HG03139 (cell line): Measurements from ENCODE around the gene DGKB.

Experiments used
- ATAC-seq: cut with Tn5 transposase; IDR thresholded peaks from one replicate; pipeline ENCODE4 v1.9.1; 2021; ENCODE audit not compliant: unreplicated experiment

DGKB gene

DNA sequence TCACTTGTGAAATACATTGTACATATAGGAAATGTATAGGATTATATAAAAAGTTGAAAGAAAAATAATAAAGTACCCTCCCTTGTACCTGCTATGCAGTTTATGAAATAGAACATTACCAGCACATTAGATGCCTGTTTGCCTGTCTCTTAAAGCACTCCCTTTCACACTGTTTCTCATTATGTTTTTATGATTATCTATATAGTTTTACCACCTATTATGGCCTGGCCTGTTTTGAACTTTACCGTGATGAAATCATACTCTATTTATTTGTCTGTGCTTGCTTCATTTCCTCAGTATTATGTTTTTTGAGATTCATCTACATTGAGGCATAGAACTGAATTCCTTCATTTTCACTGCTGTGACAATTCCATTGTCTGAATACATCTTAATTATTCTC, 41.1 kb downstream of the DGKB start:
- no peak for ATAC-seq

DNA sequence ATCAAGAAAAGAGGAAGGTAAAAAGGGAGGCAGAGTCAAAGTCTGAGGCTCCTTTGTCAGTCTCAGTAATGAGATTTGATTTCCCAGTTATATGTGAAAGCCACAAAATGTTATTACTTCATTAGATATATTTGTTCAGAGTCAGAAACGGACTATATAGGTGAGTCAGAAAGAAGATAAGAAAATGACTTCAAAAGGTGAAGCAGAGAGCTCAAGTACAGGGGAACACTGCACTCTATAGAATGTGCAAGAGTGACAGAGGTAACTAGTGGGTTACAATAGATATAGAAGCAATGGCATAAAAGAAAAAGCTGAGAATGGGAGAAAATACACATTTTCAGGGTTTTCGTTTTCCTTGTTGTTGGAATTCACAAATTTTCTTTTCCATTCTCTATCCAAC, 43.3 kb downstream of the DGKB start:
- no peak for ATAC-seq

GRCh38 chr7:14858866-14859265, 43.7 kb downstream of the DGKB start:
- no peak for ATAC-seq

DNA sequence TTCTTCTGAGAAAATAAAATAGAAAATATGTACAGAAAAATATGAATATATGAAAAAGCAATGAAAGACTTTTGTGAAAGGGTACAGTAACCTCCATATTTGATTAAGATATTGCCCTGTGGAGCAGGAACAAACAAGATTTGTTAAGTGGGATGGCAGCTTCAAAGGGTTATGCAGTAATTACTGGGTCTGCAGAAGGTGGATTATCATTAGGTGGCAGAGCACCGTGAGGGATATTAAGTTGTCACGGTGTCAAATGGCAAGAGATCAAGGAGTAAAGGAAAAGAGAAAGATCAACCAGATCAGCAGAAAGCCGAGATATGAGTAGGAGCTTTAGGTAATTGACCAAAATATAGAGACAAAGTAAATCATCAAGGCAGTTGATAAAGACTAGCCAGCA, 44.1 kb downstream of the DGKB start:
- no peak for ATAC-seq

- no peak for ATAC-seq
These were observed 47.3 kb downstream of the DGKB start for GRCh38 chr7:14855033-14855794.

GRCh38 chr7:14854471-14854870, 48.1 kb downstream of the DGKB start:
- no peak for ATAC-seq

GRCh38 chr7:14851610-14852009, 50.9 kb downstream of the DGKB start:
- no peak for ATAC-seq

DNA sequence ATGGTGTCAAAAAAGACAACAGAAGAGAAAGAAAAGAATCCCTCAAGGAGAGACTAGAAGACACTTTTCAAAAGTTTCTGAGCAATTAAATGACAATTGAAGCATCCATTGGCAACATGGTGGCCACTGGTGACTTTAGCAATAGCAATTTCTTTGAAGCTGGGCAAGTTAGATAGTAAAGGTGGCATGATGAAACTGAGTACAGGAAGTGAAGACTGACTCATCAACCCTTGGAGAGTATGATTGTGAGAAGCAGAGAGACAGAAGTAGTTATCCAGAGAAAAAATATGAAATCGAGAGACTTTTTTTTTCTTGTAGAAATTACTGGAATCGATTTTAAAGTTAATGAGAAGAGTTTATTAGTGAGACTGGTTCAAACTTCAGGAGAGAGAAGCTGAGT, 52.5 kb downstream of the DGKB start:
- no peak for ATAC-seq

- ATAC-seq = no peak
These were observed 56.1 kb downstream of the DGKB start for GRCh38 chr7:14846405-14846804.

DNA sequence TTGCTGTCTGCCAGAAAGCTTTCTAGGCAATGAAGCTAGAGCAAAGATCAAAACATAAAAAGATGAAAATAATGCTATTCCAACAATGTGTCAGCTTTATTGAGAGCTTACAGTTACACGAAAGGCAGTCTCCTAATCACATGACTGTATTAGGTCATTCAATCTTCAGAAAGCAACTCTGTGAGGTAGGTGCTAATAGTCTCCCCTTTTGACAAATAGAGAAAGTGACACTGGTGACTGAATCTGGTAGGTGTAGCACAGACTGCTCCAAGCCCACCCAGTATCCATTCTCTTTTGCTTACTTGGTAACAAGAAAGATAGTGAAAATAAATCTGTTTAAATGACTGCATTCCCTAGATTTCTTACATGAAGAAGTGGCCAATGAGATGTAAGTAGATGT, 58.8 kb downstream of the DGKB start:
- no peak for ATAC-seq

GRCh38 chr7:14842523-14842922, 60.0 kb downstream of the DGKB start:
- ATAC-seq = no peak

DNA sequence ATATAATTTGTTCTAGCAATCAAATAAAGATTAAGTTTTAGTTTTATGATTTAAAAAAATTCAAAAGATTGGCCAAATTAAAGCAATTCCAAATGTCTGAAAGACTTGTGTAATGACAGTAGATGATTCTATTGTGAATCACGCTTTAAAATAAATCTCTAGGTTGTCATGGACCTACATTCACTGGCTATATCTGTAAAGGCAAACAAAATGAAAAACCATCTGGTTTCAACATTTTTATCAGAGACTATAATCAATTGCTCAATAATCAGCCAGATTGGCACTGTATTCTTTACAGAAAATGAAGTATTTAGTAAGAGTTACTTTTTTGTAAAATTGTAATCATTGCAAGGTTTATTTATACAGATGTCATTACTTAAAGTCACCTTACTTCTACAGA, 60.7 kb downstream of the DGKB start:
- ATAC-seq = no peak

DNA sequence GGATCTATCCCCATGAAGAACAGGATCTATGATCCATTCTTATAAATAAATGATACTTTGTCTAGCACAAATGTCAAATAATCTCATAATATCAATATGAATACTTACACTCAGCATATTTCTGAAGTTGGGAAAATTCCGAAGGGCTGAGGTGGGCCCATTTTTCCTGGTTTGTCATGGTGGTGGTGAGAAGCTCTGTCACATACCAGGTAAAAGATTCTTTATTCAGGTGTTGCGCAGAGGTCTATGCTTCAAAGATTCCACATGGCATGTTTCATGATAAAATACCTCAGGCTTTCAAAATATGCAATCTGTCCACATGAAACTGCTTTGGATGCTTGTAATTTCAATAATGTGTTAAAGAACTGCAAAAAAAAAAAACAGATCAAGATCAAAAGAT, 61.5 kb downstream of the DGKB start:
- no peak for ATAC-seq

DNA sequence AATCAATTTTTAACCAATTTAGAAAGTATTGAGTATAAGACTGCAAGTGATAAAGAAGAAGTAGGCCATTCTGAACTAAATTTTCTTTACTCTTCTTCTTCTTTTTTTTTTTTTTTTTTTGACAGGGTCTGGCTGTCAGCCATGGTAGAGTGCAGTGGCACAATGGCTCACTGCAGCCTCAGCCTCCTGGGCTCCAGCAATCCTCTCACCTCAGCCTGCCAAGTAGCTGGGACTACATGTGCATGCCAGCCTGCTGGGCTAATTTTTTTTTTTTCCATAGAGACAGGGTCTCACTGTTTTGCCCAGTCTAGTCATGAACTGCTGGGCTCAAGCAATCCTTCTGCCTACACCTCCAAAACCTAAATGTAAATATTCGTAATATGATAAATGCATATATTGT, 63.2 kb downstream of the DGKB start:
- no peak for ATAC-seq

DNA sequence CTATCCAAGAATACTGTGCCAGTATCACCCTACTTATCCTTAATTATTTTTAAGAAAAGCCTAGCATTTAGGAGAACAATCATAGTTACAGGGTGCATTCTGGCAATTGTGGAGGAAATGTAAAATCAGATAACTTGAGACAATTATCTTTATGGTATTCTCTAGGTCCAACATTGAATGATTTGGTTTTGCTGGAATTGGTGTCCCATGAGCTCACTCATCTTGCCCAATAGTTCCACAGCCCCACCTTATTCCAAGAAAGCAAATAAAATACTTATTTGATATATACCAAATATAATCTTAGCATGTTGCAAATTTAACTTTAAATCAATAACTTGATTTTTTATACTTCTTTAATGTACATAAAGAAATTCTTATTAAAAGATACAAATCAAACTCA, 65.3 kb downstream of the DGKB start:
- no peak for ATAC-seq

- ATAC-seq = no peak
These were observed 65.9 kb downstream of the DGKB start for GRCh38 chr7:14836571-14837189.

DNA sequence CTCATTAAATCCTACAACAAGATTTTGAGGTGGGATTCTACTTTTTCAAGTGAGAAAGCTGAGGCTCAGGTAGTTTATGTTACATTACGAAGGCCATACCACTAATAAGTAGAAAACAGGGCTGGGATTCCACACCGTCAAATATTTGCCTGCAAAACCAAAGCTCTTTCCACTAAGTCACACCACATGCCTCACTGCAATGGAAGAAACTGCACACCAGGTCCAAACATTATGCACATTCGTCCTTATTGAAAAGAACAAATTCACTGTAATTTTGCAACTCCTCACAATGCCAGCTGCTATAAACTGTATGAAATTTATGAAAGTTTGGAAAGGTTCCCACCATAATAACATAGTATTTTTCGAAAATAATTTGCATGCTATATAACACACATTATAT, 66.5 kb downstream of the DGKB start:
- ATAC-seq = no peak

- no peak for ATAC-seq
These were observed 67.2 kb downstream of the DGKB start for GRCh38 chr7:14835384-14835783.

DNA sequence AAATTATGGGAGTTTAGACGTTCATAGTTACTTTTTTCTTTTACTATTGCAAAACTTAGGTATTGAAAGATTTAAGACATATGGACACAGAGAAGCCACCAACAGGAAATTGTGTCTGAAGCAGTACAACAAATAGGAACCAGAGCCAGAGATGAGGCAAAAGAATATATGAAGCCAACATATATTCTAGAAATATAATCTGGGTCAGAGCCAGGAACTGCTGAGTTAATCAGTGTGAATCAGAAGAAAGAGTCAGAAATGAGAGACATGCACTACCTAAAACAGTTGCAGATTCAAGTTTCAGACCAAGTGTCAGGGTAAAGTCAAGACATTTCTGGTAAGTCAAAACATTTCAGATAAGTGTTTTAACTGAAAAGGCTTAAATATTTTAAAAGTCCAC, 67.7 kb downstream of the DGKB start:
- no peak for ATAC-seq

DNA sequence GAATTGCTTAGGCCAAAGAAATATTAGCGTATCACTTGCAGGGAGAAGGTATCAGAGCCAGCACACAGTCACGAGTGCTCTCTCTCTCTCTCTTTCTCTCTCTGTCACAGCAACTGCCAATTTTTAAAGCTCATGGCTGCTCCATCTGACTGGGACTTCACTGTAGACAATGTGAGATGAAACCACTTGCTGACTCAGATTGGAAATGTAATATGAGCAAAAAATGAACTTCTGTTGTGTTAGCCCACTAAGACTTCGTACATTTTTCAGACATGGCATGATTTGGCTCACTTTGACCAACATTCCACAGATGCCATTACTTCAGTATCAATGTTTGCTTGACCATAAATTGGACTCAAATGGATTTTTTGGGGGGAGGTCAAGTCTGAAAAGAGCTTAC, 68.1 kb downstream of the DGKB start:
- ATAC-seq = no peak

DNA sequence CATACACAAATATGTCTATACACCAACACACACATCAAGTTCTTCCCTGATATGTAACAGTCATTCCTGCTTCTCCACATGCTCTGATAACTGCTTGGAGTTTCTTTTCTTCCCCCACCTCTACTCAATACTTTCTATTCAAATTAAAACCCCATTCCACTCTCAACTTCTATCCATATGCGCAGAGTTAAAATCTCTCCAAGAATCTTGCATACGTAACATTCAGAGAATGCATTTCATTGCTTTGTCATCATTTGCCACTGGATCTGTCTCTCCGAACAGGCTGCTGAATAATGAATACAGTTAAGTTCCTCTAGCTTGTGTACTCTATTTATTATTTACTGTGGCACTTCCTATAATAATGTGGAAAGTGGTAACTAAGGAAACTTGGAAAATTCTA, 68.8 kb downstream of the DGKB start:
- ATAC-seq = no peak

- no peak for ATAC-seq
These were observed 74.5 kb downstream of the DGKB start for GRCh38 chr7:14828053-14828452.

DNA sequence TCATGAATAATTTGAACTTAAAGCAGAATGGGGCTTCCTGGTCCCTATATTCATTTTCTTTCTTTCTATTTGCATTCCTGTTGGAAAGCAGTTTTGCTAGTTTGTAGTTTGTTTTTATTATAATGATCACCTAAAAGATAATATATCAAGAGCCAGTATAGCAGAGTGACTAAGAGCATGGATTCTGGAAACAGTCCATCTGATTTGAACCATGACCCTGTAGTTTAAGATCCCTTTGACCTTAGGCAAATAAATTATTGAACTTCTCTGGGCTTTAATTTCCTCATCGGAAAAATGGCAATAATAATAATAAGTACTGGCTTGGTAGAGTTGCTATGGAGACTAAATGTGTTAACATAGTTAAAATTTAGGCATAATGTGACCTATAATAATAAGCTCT, 76.1 kb downstream of the DGKB start:
- no peak for ATAC-seq
